ENCODE measurements around the gene CBARP.

The CBARP gene

DNA sequence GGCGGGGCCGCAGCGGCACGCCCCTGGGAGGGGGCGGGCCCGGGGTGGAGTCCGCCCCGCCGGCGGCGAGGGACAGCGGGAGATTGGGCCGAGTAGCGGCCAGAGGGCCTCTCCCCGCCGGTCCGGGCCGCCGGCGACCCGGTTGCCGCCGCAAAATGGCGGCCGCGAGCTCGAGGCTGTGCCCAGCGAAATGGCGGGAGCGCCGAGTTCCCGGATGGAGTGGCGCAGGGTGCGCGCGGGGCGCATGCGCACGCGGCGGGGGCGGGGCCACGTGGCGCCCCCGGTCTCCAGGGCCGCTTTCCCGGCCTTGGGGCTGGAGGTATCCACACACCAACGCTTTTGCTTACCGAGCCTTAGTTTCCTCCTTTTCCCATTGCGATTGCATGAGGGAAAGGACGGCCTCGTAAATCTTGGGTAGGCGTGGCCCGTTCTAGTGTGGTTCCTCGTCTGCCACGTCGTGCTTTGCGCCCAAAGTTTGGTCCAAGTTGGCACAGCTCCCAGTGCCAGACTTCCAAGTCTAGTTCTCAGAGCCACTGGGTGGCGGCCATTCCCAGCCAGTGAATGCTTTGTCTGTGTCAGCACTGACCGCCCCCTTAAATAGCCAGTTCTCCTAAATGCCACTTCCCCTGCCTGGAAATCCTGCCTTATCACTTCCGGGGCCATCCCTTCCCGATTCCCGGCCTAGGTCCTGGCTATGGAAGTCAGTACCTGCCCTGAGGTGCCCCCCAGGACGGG is 31.8 kb upstream of the CBARP start:
- Histone ChIP-seq H3K27me3 (replicated peaks) (no peaks in the 10 kb centered on the region), H3K36me3 (replicated peaks) (peaks cover 36% of the 10 kb centered on the region), H3K4me3 (ENCODE audit: low read depth, low read length) (peak overlapping the region; percentile 68), H3K27ac (peak overlapping the region; percentile 79)
- in situ Hi-C loops (cut with HindIII; ENCODE audit: low pct_ligation_motif_present, low sequenced_read_pairs) = no loop called here
- TF ChIP-seq, protein P1, sequence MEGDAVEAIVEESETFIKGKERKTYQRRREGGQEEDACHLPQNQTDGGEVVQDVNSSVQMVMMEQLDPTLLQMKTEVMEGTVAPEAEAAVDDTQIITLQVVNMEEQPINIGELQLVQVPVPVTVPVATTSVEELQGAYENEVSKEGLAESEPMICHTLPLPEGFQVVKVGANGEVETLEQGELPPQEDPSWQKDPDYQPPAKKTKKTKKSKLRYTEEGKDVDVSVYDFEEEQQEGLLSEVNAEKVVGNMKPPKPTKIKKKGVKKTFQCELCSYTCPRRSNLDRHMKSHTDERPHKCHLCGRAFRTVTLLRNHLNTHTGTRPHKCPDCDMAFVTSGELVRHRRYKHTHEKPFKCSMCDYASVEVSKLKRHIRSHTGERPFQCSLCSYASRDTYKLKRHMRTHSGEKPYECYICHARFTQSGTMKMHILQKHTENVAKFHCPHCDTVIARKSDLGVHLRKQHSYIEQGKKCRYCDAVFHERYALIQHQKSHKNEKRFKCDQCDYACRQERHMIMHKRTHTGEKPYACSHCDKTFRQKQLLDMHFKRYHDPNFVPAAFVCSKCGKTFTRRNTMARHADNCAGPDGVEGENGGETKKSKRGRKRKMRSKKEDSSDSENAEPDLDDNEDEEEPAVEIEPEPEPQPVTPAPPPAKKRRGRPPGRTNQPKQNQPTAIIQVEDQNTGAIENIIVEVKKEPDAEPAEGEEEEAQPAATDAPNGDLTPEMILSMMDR (IDR thresholded peaks at IDR 0.05; ENCODE audit: low read depth, low read length, missing control alignments) = peak; percentile 15
- peak; percentile 81 for DNase-seq

DNA sequence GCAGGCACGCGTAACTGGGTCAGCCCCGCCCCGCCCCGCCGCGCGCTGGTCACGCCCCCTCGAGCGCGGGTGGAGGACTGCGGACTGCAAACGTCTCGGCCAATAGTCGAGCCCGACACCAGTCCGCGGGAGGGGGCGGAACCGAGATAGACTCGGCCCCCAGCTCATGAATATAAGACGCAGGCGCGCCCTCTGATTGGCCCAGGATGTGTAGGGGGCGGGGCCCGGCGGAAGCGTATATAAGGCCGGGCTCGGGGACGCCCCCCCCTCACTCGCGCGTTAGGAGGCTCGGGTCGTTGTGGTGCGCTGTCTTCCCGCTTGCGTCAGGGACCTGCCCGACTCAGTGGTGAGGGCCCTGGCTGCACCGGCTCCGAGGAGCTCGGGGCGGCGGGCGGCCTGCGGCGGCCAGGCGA is 31.3 kb upstream of the CBARP start, which contains the start of gene CIRBP:
CIRBP (plus strand) TSS at position 268 of the 413 bp plus-strand sequence. CDS start 1,602 bp downstream, outside the sequence.
- Histone ChIP-seq H3K27ac (peak within 1 kb of the TSS; percentile 79), H3K4me3 (ENCODE audit: low read depth, low read length) (peak within 1 kb of the TSS; percentile 68), H3K27me3 (replicated peaks) (no peaks in the 10 kb centered on the region), H3K36me3 (replicated peaks) (peaks cover 30% of the 10 kb centered on the region)
- peak; percentile 99 for DNase-seq
- TF ChIP-seq, protein P1 (IDR thresholded peaks at IDR 0.05; ENCODE audit: low read depth, low read length, missing control alignments) = no peak
- in situ Hi-C loops (cut with HindIII; ENCODE audit: low pct_ligation_motif_present, low sequenced_read_pairs) = no loop called here

DNA sequence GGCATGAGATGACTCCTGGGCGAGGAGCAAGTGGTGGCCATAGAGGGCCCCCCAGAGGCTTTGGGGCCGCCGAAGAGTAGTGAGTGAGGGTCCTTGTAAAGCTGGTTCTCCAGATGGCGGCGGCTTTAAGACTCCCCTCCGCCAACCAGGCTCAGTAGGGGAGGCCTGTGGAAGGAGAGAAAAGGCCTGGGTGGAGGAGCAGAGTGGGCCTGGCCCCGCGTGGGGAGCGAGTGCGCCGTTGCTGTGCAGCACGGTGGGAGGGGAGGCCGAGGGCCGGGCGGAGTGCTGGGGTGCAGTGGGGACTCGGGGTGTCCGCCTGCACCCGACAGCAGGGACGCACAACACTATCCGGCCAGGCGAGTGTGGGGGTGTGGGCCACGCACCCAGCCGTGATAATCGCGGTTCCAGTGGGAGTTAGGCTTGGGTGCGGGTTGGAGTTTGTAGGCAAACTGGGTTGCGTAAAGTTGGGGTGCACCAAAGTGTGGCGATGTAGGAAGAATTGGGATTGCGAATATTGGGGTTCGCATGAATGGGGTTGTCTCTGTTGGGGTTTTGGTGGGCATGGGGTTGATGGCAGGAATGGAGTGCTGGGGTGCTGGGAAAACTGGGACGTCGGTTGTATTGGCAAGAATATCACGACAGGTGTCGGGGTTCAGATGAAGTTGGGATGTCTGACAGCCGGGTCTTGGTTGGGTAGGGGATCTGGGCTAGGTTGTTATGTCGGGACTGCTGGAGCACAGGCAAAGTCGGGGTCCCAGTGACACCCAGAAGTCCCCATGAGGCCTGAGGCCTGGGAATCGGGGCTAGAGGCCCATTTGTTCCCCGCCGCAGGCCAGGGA is 30.6 kb upstream of the CBARP start:
- Histone ChIP-seq H3K27ac (peak overlapping the region; percentile 18), H3K4me3 (ENCODE audit: low read depth, low read length) (no peak overlapping the region), H3K36me3 (replicated peaks) (peaks cover 26% of the 10 kb centered on the region), H3K27me3 (replicated peaks) (no peaks in the 10 kb centered on the region)
- TF ChIP-seq, protein P1 (IDR thresholded peaks at IDR 0.05; ENCODE audit: low read depth, low read length, missing control alignments) = no peak
- DNase-seq = no peak
- in situ Hi-C loops (cut with HindIII; ENCODE audit: low pct_ligation_motif_present, low sequenced_read_pairs) = no loop called here

DNA sequence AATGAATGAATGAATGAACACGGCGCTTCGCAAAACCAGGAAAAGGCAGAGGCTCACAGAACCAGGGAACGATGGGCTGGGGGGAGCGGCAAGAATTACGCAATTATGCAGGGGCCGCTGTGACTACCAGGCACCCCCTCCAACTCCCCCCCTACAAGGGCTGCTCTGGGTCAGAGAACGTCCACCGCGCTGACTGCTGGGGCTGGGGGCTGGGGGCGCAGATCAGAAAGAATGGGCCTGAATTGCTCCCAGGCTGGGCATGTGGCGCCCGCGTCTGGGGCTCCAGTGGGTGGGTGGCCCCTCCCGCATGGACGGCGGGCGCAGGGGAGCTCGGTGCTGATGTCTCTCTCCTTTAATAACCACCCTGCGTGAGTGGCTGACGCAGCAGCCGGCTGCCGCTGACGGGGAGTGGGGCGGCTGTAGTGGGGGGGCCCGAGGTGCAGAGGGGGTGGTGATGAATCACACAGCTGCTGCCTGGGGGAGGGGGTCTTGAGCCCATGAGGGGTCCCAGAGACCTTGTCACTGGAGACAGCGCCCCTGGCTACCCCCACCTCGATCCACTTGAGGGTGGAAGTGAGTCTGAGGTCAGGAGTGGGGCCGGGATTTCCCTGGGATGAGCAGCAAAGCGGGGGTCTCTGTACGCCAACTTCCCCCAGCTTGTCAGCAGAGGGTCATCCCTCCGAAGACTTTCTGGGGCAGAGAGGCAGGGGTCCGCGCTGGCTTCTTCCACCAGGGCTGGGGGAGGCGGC is 29.8 kb upstream of the CBARP start:
- H3K27ac ChIP-seq = no peak overlapping the region
- H3K27me3 ChIP-seq (replicated peaks) = no peaks in the 10 kb centered on the region
- peaks cover 18% of the 10 kb centered on the region for H3K36me3 ChIP-seq (replicated peaks)
- H3K4me3 ChIP-seq (ENCODE audit: low read depth, low read length) = peak overlapping the region; percentile 46
- in situ Hi-C loops (cut with HindIII; ENCODE audit: low pct_ligation_motif_present, low sequenced_read_pairs) = no loop called here
- DNase-seq = no peak
- TF ChIP-seq, protein P1 (IDR thresholded peaks at IDR 0.05; ENCODE audit: low read depth, low read length, missing control alignments) = no peak

DNA sequence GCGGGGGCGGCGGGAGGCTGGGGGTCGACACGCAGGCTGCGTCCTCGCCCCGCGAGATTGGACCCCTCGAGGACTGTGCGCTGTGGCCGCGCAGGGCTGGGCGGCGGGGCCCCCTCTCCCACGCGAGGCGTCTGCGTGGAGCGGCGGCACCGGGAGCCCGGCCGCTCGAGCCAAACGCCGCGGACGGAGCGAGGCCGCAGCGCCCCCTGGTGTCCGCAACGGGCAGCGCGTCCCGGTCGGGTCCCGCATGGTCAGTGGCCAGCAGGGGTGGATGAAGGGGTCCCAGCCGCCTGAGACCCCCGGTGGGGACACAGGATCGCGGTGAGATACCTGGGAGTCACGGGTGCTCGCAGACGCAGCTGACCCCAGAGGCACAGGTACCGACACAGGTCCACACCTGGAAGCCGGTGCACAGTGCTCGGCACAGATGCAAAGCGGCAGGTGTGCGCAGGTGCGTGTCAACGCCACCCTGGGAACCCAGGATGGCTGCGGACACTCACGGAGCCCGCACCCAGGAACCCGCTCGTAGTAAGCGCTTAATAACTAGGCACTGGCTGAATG is 29.2 kb upstream of the CBARP start:
- Histone ChIP-seq H3K27me3 (replicated peaks) (no peaks in the 10 kb centered on the region), H3K27ac (peak overlapping the region; percentile 18), H3K36me3 (replicated peaks) (peaks cover 13% of the 10 kb centered on the region), H3K4me3 (ENCODE audit: low read depth, low read length) (peak overlapping the region; percentile 46)
- TF ChIP-seq, protein P1 (IDR thresholded peaks at IDR 0.05; ENCODE audit: low read depth, low read length, missing control alignments) = peak; percentile 72
- no peak for DNase-seq
- in situ Hi-C loops (cut with HindIII; ENCODE audit: low pct_ligation_motif_present, low sequenced_read_pairs) = no loop called here
